Lung (tissue), 12 donors: ENCODE data around the gene IFNL1. TPM values are rescaled to one million over a fixed set of nuclear protein-coding genes. Genes with fewer than 3 reads are reported as not detected.

ENCODE experiments used
- ATAC-seq: fragments of 200-7000 bp; cut with Tn5 transposase; one replicate; pipeline ENCODE4 v1.9.1; 2020; ENCODE audit warnings: moderate number of reproducible peaks; ENCODE audit not compliant: insufficient read depth, low FRiP score
- DNase-seq, 3 donors: peaks; one replicate each; pipeline ENCODE4 v3.0.0-alpha.2; 2013 to 2017
- H3K27ac ChIP-seq, 2 donors: one replicate each; pipeline ENCODE4 v1.5.1; 2013; ENCODE audit warnings: mild to moderate bottlenecking in 2 of 2, moderate library complexity in 2 of 2, control low read depth in 1 of 2, inconsistent platforms in 1 of 2, low read depth in 1 of 2, low read length in 1 of 2
- H3K27me3 ChIP-seq, 3 donors: one replicate each; pipeline ENCODE4 v1.5.1; 2013; ENCODE audit warnings: low read length in 2 of 3; ENCODE audit not compliant: control insufficient read depth in 3 of 3, insufficient read depth in 3 of 3
- H3K36me3 ChIP-seq, 4 donors: one replicate each; pipeline ENCODE4 v1.5.1; 2013; ENCODE audit warnings: low read length in 4 of 4, mild to moderate bottlenecking in 1 of 4, moderate library complexity in 1 of 4; ENCODE audit not compliant: control insufficient read depth in 4 of 4, insufficient read depth in 4 of 4
- H3K4me1 ChIP-seq, 5 donors: one replicate each; pipeline ENCODE4 v1.5.1; 2013; ENCODE audit warnings: low read length in 5 of 5, mild to moderate bottlenecking in 2 of 5, moderate library complexity in 1 of 5; ENCODE audit not compliant: control insufficient read depth in 5 of 5, insufficient read depth in 5 of 5
- H3K4me3 ChIP-seq: one replicate; pipeline ENCODE4 v1.5.1; 2013; ENCODE audit warnings: mild to moderate bottlenecking, control low read depth, moderate library complexity
- H3K9ac ChIP-seq, 2 donors: one replicate each; pipeline ENCODE4 v1.5.1; 2013; ENCODE audit warnings: low read length in 2 of 2, control low read depth in 1 of 2; ENCODE audit not compliant: insufficient read depth in 1 of 2
- H3K9me3 ChIP-seq, 4 donors: one replicate each; pipeline ENCODE4 v1.5.1; 2013; ENCODE audit warnings: low read length in 3 of 4, mild to moderate bottlenecking in 1 of 4, moderate library complexity in 1 of 4; ENCODE audit not compliant: control insufficient read depth in 4 of 4, insufficient read depth in 3 of 4
- WGBS, 2 donors: extraction: QIAGEN DNeasy Blood & Tissue Kit; methylation state at CpG; one replicate each; pipeline ENCODE4 v1.1.7; 2013; 5-methylcytosine and 5-hydroxymethylcytosine counted together
- polyA plus RNA-seq, 2 donors: library from polyadenylated mRNA; stranded (reverse); fragments of 200-250 nt; gene quantifications; one replicate each; pipeline ENCODE4 v1.2.1, GENCODE V29; 2013
- total RNA-seq, 2 donors: library from RNA; depleted of rRNA in 1 of 2; stranded (reverse); fragments of >200 nt in 1 of 2; gene quantifications; one replicate each; pipeline ENCODE4 v1.2.1, GENCODE V29; 2014 to 2021
- TF ChIP-seq, protein P1 (sequence below): IDR thresholded peaks from 2 replicates; pipeline ENCODE4 v1.5.1; 2012; ENCODE audit warnings: mild to moderate bottlenecking; ENCODE audit errors: control extremely low read depth, extremely low read depth
- donor health status: control.
- donor health status: control.
- donor health status: Bipolar disorder and iron deficiency.
- donor health status: healthy.
- donor health status: DM: yes; HTN: yes; CAD: no.

IFNL1 gene
- total and polyA plus RNA-seq, 4 donors = 0.17 TPM; not detected in 3

DNA sequence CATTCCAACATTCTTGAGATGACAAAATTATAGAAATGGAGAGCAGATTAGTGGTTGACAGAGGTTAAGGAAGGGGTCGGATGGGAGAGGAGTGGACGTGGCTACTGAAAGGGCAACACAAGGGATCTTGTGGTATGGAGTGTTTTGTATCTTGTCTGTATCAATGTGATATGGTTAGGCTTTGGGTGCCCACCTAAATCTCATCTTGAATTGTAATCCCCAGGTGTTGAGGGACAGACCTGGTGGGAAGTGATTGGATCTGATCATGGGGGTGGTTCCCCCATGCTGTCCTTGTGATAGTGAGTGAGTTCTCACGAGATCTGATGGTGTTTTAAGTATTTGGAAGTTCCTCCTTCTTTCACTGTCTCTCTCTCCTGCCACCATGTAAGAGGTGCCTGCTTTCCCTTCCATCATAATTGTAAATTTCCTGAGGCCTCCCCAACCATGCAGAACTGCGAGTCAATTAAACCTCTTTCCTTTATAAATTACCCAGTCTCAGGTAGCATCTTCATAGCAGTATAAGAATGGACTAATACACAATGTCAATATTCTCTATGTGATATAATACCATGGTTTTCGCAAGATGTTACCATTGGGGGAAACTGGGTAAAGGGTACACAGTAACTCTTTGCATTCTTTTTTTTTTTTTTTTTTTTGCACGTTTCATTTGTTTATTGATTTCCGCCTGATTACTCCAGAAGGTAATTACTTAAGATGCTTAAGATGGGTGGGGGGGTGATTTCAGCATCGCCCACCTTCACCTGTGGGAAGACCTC, 42.6 kb upstream of the IFNL1 start:
- Histone ChIP-seq H3K27me3 (peaks cover 0 to 25% (median 14%) of the 10 kb centered on the region in 3 donors), H3K4me1 (no peaks in the 10 kb centered on the region), H3K4me3 (no peak overlapping the region), H3K9me3 (peaks cover 0 to 2% (median 0%) of the 10 kb centered on the region in 4 donors), H3K27ac (no peak overlapping the region), H3K36me3 (no peaks in the 10 kb centered on the region), H3K9ac (no peak overlapping the region)
- no peak for ATAC-seq
- DNase-seq = no peak
- TF ChIP-seq, protein P1, sequence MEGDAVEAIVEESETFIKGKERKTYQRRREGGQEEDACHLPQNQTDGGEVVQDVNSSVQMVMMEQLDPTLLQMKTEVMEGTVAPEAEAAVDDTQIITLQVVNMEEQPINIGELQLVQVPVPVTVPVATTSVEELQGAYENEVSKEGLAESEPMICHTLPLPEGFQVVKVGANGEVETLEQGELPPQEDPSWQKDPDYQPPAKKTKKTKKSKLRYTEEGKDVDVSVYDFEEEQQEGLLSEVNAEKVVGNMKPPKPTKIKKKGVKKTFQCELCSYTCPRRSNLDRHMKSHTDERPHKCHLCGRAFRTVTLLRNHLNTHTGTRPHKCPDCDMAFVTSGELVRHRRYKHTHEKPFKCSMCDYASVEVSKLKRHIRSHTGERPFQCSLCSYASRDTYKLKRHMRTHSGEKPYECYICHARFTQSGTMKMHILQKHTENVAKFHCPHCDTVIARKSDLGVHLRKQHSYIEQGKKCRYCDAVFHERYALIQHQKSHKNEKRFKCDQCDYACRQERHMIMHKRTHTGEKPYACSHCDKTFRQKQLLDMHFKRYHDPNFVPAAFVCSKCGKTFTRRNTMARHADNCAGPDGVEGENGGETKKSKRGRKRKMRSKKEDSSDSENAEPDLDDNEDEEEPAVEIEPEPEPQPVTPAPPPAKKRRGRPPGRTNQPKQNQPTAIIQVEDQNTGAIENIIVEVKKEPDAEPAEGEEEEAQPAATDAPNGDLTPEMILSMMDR = no peak
- 80 to 86% methylated on average over 8 of the region's 8 CpGs for WGBS, 2 donors

DNA sequence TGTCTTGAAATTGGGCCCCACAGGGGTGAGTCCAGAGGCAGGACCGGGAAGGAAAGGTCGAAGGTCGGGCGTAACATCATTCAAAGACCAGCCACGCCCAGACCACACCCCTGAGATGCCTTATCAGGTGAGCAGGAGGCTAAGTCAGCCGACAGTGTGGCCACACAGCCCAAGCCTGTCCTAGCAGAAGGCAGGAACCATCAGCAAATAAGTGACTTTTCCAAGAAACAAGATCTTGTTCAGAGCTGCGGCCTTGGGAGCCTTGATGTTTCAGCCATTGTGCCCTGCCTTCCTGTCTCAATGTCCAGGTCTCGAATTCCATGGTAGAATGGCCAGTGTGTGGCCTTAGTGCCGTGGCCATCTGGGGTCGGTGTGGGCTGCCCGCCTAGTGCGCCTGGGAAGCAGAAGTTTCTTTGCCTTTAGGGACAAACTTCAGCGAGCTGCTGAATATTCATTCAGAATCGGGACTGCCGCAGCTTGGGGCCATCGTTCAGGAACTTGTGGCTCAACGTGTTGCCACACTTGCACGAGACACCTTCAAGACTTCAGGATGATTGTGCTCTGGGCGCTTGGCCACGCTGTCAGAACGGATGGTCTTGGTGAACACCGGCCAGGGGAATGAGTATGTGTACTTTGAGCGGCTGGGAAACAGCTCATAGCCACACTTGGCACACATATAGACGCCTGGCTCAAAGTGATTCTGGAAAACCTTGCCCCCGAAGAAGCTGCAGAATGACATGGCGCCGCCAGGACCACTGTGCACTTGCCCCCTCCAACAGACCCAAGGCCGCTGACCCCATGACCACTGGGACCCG, 41.5 kb upstream of the IFNL1 start:
- Histone ChIP-seq H3K9ac (no peak overlapping the region), H3K4me3 (no peak overlapping the region), H3K27me3 (peaks cover 0 to 13% (median 3%) of the 10 kb centered on the region in 3 donors), H3K9me3 (peaks cover 0 to 2% (median 0%) of the 10 kb centered on the region in 4 donors), H3K36me3 (no peaks in the 10 kb centered on the region), H3K27ac (no peak overlapping the region), H3K4me1 (no peaks in the 10 kb centered on the region)
- ATAC-seq = no peak
- TF ChIP-seq, protein P1 = no peak
- 84% methylated on average over 29 of the region's 29 CpGs for WGBS, 2 donors
- no peak for DNase-seq

GRCh38 chr19:39257227-39257626, 39.0 kb upstream of the IFNL1 start:
- Histone ChIP-seq H3K36me3 (no peaks in the 10 kb centered on the region), H3K9me3 (peaks cover 0 to 2% (median 0%) of the 10 kb centered on the region in 4 donors), H3K4me1 (no peaks in the 10 kb centered on the region), H3K9ac (no peak overlapping the region), H3K27ac (no peak overlapping the region), H3K27me3 (peaks cover 0 to 5% (median 5%) of the 10 kb centered on the region in 3 donors), H3K4me3 (no peak overlapping the region)
- ATAC-seq (no peak), DNase-seq (no peak)
- WGBS, 2 donors = 96 to 97% methylated on average over 4 of the region's 4 CpGs
- TF ChIP-seq, protein P1 = no peak
